HG03196 (cell line): ENCODE measurements around the gene BCAS4.
A peak's percentile ranks its signal among the peaks of the same experiment; 100 is the strongest.
"Not testable (repeated sequence)": the region's sequence is repeated elsewhere in the genome, so short reads cannot be mapped to it uniquely, and the experiment has no call there.

Experiments
- ATAC-seq: cut with Tn5 transposase; IDR thresholded peaks from one replicate; pipeline ENCODE4 v1.9.1; 2021; ENCODE audit not compliant: unreplicated experiment

The BCAS4 gene

GRCh38 chr20:50799176-50799889 lies 4.5 kb downstream of the BCAS4 start:
- no peak for ATAC-seq

DNA sequence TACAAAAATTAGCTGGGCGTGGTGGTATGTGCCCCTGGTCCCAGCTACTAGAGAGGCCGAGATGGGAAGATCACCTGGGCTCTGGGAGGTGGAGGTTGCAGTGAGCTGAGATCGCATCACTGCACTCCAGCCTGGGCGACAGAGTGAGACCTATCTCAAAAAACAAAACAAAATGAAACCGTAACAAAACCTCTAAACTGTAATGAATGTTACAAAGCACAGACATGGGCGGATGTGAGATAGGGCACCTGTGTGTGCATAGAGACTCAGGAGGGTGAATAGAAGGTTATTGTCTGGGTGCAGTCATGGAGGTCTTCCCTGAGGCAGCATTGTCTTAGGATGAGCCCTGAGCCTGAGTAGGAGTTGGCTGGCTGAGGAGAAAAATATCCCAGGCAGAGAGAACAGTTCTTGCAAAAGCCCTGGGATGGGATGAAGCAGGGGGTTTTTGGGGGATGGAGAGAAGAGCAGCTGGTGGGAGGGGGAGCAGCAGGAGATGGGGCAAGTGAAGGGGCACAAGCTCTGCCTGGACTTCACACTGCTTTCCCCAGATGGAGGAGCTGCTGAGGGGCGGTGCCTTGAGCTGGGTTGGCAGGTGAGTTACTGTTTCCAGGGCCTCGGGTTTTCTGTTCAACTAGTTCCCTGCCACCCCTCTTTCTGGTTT lies 5.2 kb downstream of the BCAS4 start:
- ATAC-seq = peak; percentile 38

GRCh38 chr20:50800986-50801746 lies 6.3 kb downstream of the BCAS4 start:
- not testable (repeated sequence) for ATAC-seq

DNA sequence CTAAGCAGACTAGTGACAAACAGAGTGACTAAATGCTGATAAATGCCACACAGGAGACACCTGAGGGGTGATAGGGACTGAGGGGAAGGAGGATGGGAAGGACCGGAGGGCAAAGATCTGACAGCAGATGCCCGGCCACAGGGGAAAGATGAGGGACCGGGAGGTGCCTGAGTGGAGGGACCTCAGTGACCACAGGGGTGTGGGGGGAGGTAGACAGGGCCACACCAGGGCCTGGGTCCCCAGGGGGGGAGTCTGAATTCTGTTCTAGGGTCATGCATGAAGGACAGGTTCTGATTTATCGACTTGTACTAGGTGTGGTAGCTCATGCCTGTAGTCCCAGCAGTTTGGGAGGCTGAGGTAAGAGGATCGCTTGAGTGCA lies 6.9 kb downstream of the BCAS4 start:
- ATAC-seq = no peak

GRCh38 chr20:50802289-50802688 lies 7.4 kb downstream of the BCAS4 start:
- no peak for ATAC-seq

- ATAC-seq = no peak
Observed at GRCh38 chr20:50804437-50805348, 9.8 kb downstream of the BCAS4 start.

DNA sequence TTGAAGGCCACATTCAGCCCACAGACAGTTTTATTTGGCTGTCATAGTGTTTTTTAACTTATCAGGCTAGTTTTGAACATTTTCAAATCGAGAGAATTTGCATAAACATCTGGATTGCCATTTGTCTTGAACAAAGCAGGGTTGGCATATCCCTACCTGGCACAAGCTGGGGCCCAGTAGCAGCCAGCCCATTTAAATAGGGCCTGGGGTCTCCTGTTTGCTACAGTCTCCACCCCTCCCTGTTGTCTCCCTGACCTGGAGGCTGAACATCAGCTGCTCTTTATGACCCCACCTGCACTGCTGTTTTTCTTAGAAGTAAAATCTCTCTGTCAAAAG lies 10.5 kb downstream of the BCAS4 start:
- no peak for ATAC-seq

GRCh38 chr20:50806126-50806768 lies 11.4 kb downstream of the BCAS4 start:
- no peak for ATAC-seq

DNA sequence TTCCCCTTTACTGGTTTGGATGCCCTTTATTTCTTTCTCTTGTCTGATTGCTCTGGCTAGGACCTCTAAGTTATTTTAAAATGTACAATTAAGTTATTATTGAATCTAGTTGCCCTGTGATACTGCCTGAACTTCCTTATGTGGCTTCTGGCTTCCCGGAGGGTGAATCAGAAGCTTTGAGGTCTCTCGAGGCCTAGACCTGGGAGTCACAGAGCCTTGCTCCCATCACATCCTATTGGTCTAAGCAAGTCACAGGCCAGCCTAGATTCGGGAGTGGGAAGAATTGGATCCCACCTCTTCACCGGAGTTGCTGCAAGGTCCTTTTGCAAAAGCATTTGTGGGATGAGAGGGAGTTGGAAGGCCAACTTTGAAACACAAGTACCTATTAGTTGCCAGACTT lies 15.2 kb downstream of the BCAS4 start:
- ATAC-seq = no peak

DNA sequence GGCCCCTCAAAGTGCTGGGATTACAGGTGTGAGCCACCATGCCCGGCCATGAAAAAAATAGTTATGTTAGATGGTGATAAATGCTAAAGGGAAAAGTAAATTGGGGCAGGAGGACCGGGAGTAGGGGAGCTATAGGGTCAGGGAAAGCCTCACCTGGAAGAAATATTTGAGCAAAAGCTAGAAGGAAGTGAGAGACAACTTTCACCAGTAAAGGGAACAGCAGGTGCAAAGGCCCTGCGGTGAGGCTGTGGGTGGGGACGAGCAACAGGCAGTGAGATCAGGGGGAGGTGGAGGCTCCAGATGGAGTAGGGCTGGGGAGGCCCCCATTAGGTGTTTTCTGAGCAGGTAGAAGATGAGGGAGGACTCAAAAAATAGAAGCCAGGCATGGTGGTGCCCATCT lies 16.0 kb downstream of the BCAS4 start:
- ATAC-seq = no peak

DNA sequence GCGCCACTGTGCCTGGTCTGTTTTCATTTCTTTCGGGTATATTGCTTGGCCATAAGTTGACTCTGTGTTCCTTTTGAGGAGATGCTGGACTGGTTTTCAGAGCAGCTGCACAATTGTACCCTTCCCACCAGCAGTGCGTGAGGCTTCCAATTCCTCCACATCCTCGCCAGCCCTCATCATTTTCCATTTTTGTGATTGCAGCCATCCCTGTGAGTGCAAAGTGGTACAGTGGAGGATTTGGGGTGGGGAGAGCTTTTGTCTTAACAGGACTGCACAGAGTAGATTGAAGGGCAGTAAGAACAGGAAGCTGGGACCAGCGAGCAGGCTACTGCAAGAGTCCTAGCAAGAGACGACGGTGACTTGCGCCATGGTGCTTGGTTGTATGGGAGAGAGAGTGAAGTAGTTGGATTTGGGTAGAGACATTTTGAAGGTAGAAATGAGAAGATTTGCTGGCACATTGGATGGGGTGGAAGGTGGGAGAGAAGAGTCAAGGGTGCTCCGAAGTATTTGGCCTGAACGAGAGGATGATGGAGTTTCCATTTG lies 18.3 kb downstream of the BCAS4 start:
- no peak for ATAC-seq

- no peak for ATAC-seq
Observed at GRCh38 chr20:50813801-50814200, 18.9 kb downstream of the BCAS4 start.

- ATAC-seq = no peak
Observed at GRCh38 chr20:50814438-50815161, 19.7 kb downstream of the BCAS4 start.

DNA sequence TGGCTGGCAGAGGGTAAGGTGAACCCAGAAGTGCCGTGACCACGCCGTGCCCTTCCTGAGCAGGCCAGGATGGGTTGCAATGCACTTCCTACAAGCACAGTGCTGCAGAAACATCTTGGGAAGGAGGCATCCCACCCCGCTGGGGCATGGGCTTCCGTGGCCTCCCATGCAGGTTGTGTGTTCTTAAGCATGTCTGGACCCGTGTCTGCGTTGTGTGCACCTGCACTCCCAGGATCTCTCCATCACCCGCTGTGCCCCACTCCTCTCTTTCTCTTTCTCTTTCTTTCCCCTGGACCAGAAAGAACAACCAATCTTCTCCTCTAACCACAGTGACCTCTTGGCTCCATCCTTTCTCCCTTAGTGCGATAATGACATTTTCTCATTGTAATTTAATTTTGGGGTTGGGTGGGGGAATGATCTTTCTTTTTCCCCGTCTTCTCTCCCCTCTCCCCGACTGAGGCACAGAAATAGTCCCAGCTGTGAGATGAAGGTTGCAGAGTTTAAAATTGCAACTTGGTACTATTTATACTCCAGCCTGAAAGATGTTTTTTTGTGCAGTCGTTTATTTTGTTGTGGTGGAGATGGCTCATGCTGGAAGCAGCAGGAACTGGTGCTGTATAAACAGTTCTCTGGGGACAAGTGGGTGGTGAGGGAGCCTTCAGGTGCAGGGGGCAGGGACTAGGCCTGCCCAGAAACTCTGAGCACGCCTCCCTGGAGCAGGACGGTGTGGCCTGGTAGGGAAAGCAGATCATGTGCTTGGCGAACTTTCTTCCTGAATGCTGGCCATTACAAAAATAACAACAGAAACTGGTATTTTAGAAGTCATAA lies 20.5 kb downstream of the BCAS4 start:
- peak; percentile 40 for ATAC-seq

GRCh38 chr20:50817776-50818172 lies 22.9 kb downstream of the BCAS4 start:
- ATAC-seq = no peak

GRCh38 chr20:50819349-50819748 lies 24.5 kb downstream of the BCAS4 start:
- ATAC-seq = peak; percentile 21

DNA sequence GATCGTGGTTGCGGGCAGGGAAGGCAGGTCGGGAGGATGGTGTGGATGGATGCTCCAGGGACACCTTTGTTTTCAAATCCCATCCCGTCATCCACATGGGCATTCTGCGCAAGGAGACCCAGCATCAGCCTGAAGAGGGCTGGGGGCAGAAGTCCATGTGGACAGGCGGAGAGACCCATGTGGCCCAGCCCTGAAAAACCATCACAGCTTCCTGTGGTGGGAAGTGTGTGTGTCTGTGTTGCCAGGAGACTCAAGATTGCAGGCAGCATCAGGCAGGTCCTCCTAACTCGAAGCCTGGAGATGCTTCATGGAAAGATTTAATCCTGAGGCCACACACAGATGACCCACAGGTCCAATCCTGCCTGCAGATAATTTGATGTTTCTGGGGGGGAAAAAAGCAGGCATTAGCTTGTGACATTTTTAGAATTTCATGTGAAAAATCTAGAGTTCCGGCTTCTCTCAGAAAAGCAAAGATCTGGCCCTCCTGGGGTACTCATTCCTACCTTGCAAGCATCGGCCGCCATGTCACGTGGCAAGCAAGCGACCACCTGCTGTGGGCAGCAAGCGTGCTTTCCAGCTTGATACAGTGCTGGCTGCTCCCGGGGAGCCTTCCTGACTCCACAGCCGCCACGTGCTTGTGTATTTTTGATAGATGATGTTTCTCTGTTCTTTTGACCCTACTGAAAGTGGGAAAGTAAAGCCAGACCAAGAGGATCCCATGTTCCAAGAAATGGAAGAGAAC lies 25.8 kb downstream of the BCAS4 start:
- ATAC-seq = no peak

DNA sequence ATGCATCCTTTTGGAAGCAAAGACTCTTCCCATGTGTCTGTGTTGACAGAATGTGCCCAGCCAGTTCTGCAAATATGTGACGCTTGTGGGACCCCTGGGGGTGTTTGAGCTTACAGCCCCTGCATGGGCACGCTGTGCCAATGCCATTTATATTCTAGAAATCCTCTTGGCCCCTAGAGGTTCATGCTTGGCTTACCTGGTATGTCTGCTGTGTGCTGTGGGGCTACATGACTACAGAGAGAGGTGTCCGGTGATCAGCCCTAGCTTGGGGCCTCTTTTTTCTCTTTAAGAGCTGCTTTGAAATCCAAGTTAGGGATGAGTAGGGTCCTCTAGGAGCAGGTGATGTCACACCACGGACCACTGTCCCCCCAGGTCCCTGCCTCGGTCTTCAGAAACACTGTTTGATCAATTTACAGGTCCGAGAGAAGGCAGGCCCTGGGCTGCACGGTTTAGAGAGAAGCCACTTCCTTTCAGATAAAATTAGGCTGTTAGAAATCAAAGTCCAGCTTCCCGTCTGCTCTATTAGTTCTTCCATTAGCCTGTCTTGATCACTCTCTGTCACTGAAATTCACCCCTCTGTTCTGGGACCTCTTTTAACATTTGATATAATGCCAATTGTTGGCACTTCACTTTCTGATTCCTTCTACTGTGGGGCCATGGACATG lies 26.5 kb downstream of the BCAS4 start:
- ATAC-seq = no peak
